SH-SY5Y (cell line): ENCODE measurements around the gene KIF13A.

Source experiments
- GATA2 ChIP-seq: IDR thresholded peaks from 2 replicates; pipeline ENCODE4 v1.6.1; 2011; ENCODE audit warnings: mild to moderate bottlenecking, low read depth, low read length
- GATA3 ChIP-seq: IDR thresholded peaks from 2 replicates; pipeline ENCODE4 v1.6.1; 2011; ENCODE audit warnings: low read depth, mild to moderate bottlenecking, low read length, moderate library complexity

Gene KIF13A

DNA sequence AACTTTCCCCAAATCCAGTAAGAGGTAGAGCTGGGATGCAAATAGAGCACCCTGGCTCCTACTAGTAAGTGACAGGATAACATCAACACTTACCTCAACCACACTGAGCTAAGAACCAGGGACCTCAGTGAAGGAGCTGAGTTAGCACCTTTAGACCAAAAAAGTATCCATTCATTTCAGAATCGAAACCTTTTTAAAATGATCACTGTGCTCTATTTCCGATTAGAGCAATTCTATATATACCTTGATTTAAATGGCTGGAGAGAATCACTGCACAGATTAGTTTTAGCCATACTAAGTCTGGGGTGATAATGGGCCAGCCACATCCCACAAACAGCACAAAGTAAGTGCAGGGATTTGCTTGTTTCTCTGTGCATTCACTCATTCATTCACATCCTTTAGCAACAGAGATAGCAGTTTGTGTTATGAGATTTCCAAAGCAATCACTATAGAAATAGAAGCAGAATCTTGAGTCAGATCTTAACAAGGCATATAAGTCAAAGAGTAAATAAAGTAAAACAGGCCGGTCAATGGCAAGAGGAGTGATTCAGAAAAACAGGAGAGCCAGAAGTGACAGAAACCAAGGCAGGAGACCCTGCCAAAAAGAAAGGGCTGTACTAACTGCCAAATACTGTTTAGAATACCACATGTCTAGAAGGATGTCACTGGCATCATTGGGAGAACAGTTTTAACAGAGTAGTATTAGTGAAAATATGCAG, 136.3 kb downstream of the KIF13A start:
- no peak for TF ChIP-seq GATA2
- no peak for TF ChIP-seq GATA3

DNA sequence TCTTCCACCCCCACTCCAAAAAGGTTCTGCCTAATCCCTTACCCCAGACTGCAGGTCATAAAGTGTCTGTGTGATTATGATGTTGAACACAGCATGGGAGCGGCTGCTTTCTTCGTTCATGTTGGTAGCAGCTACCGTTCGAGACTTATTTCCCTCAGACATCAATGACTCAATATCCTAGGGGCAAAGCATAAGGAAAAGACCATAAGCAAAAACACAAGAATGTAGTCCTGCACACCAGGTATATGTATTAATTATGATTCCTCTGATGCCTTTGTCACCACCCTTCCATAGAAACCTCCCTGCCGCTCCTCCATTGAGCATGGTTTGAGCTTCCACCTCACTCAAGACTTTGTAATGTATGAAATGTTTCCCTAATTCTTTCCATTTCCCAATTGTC, 137.2 kb downstream of the KIF13A start:
- no peak for TF ChIP-seq GATA2
- TF ChIP-seq GATA3, result no peak

DNA sequence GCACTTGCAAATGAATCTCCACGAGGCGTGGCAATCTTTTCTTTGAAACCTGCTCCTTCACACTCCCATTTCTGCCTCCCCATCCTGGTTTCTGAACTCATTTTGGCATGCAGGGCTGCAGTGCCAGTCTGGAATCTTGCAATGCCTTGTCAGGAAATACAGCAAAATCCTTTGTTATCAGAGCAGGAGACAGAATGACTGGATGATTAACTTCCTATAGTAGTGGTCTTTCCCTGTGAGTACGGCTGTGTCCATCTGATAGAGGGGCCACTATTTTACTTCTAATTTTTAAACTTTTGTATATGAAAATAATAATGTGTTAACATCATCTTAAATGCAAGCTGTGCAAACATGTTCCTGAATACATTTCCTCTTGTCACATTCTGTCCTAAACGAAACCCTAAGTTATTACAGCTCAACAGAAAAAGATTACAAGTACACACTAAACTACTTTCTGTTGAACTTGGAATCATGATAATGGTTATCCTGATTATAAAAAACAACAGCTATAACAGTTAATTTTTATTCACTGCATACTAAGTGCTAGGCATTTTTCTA, 140.2 kb downstream of the KIF13A start:
- no peak for TF ChIP-seq GATA3
- TF ChIP-seq GATA2, result no peak

DNA sequence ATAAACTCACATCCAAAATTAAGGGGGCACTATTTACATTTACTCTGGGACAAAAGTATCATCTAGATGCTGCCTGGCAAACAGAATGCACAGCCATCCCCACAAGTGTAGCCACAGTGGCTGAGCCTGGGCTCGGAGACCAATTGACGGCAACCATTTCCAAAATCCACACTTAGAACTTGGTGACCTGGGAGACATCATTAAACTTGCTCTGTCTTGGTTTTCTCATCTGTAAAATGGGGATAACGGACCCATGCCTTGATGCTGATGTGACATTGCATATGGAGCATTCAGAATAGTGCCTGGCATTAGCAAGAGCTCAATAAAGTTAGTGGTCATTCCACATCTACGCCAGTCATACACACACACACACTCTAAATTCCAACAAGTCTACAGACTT, 140.7 kb downstream of the KIF13A start:
- no peak for TF ChIP-seq GATA2
- no peak for TF ChIP-seq GATA3

- no peak for TF ChIP-seq GATA2
- no peak for TF ChIP-seq GATA3
Measured at GRCh38 chr6:17845598-17845997, 141.8 kb downstream of the KIF13A start.

DNA sequence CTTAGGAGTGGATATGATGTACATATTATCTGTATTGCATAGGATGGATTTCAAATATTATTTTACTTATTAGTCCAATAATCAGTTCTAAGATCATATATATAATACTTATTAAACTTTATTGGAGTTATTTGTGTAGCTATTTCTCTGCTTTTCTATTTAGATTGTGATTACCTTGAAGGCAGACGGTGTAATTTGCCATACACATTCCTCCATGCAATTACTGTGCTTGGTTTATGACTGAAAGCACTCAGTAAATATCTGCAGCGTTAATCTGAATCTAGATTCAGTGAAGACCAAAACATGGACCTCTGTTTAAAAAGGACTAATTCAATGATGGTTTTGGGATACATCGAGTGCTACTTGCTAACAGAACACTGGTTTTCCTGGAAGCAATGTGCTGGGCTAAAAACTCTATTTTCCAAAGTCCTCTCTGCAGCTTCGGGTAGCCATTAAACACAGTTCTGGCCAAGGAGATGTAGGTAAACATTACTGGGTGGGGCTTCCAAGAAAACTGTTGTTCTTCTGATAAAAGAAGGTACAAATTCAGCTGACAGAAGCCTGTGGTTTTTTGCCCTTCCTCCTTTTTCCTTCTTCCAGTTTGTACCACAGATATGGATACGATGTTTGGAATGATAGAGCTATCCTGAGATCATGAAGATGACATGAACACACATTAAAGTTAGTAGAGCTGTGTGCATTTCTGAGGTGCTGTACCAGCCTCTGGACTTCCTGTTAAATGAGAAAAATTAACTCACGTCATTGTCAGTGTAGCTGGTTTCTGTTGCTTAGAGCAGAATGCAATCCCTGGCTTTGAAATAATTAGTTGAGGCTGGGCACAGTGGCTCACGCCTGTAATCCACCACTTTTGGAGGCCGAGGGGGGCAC, 144.3 kb downstream of the KIF13A start:
- no peak for TF ChIP-seq GATA3
- no peak for TF ChIP-seq GATA2

- TF ChIP-seq GATA2 (no peak), GATA3 (no peak)
Measured at GRCh38 chr6:17842014-17842776, 145.2 kb downstream of the KIF13A start.

DNA sequence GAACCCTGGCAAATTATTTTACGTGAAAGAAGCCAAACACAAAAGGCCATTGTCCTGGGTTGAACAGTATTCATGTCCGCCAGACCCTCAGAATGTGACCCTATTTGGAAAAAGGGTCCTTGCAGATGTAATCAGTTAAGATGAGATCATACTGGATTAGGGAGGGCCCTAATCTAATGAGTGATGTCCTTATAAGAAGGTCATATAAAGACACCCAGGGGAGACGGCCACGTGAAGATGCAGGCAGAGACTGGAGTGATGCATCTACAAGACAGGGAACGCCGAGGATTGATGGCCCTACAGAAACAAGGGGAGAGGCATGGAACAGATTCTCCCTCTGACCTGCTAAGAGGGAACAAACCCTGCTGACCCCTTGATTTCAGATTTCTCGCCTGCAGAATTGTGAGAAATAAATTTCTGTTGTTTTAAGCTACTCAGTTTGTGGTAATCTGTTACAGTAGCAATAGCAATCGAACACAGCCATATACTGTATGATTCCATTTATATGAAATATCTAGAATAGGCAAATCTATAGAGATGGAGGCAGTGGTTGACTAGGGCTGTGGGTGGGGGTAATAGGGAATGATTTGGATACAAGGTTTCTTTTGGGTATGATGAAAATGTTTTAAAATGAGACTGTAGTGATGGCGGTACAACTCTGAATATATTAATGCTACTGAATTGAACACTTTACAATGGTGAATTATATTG, 147.8 kb downstream of the KIF13A start:
- TF ChIP-seq GATA3 (no peak), GATA2 (no peak)

- TF ChIP-seq GATA3 (no peak), GATA2 (no peak)
Measured at GRCh38 chr6:17836293-17836692, 151.1 kb downstream of the KIF13A start.

DNA sequence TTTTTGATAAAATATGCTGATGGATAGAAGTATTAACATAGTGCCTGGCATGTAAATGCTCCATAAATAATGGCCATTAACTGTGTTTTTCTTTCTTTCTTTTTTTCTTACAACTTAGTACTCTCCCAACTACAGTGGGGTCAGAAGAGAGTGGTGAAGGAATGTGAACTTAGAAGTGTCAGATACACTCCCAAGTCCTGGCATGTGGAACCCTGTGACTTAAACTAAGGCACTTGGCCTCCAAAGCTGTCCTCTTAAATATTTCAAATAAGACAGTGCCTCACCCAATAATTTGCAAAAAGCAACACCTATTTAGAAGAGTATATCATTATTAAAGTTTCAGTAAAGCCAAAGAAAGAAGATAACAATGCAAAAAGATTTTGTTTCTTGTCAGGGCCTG, 151.7 kb downstream of the KIF13A start:
- TF ChIP-seq GATA3 (no peak), GATA2 (no peak)

- no peak for TF ChIP-seq GATA2
- no peak for TF ChIP-seq GATA3
Measured at GRCh38 chr6:17831135-17831534, 156.3 kb downstream of the KIF13A start.

DNA sequence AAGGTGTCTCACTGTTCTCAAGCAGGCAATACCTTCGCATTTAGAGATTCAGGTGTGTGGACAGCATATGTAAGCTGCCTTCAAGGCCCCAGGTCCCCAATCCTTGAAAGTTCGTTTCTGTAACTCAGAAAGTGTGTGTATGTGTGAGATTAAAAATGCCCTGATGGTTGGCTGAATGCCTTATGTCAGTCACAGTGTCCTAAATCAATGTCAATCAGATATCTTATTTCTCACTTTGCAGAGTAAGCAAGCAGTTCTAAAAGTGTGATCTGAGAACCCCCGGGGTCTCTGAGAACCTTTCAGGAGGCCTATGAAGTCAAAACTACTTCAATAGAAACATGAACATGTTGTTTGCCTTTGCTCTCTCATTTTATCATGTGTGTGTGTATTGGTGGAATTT, 157.5 kb downstream of the KIF13A start:
- no peak for TF ChIP-seq GATA3
- no peak for TF ChIP-seq GATA2

- TF ChIP-seq GATA3 (no peak), GATA2 (no peak)
Measured at GRCh38 chr6:17828149-17828548, 159.3 kb downstream of the KIF13A start.
